HUES64 (cell line): ENCODE measurements around the gene WAPL.

Experiments used
- H3K27ac ChIP-seq: 2 replicates; pipeline ENCODE4 v1.7.0; 2013; ENCODE audit warnings: low read depth, low read length, inconsistent platforms
- H3K27me3 ChIP-seq: 2 replicates; pipeline ENCODE4 v1.6.1; 2013; ENCODE audit warnings: mild to moderate bottlenecking, low read length; ENCODE audit not compliant: insufficient read depth
- H3K36me3 ChIP-seq: 2 replicates; pipeline ENCODE4 v1.6.1; 2013; ENCODE audit warnings: mild to moderate bottlenecking, low read length; ENCODE audit not compliant: insufficient read depth
- H3K4me1 ChIP-seq: 2 replicates; pipeline ENCODE4 v1.6.1; 2013; ENCODE audit warnings: mild to moderate bottlenecking, low read length, moderate library complexity; ENCODE audit not compliant: insufficient read depth
- H3K4me3 ChIP-seq: 2 replicates; pipeline ENCODE4 v1.5.1; 2013; ENCODE audit warnings: mild to moderate bottlenecking, low read length, moderate library complexity
- H3K9ac ChIP-seq: 2 replicates; pipeline ENCODE4 v1.6.1; 2013; ENCODE audit warnings: mild to moderate bottlenecking, low read depth, low read length
- H3K9me3 ChIP-seq: 2 replicates; pipeline ENCODE4 v1.6.1; 2013; ENCODE audit warnings: low read depth, low read length; ENCODE audit not compliant: insufficient read depth
- WGBS: fragments of 150-250, 120-280 bp; methylation state at CpG from one replicate; pipeline ENCODE4 v1.1.7; 2013; ENCODE audit warnings: missing lambda C conversion rate; 5-methylcytosine and 5-hydroxymethylcytosine counted together

The WAPL gene

GRCh38 chr10:86522510-86522855 is 891 bp upstream of the WAPL start:
- Histone ChIP-seq H3K27ac (no peak overlapping the region), H3K36me3 (peaks cover 15% of the 10 kb centered on the region)
- WGBS = 15% methylated on average over 11 of the region's 11 CpGs

GRCh38 chr10:86520871-86521677 is 518 bp downstream of the WAPL start:
- H3K27me3 ChIP-seq = no peaks in the 10 kb centered on the region
- peak overlapping the region; percentile 97 for H3K4me3 ChIP-seq
- H3K4me1 ChIP-seq = peaks cover 16% of the 10 kb centered on the region; the same call in 1 of the 2 replicates
- WGBS = under 1% methylated on average over 69 of the region's 70 CpGs
- peak overlapping the region; percentile 85 for H3K9ac ChIP-seq
- peaks cover 29% of the 10 kb centered on the region for H3K36me3 ChIP-seq
- H3K27ac ChIP-seq = peak overlapping the region; percentile 85
- no peaks in the 10 kb centered on the region for H3K9me3 ChIP-seq

More at GRCh38 chr10:86522510-86522855, 891 bp upstream of the WAPL start:
- Histone ChIP-seq H3K9ac (peak overlapping the region; percentile 85), H3K4me1 (peaks cover 16% of the 10 kb centered on the region; the same call in 1 of the 2 replicates), H3K9me3 (no peaks in the 10 kb centered on the region), H3K4me3 (peak overlapping the region; percentile 97), H3K27me3 (no peaks in the 10 kb centered on the region)

DNA sequence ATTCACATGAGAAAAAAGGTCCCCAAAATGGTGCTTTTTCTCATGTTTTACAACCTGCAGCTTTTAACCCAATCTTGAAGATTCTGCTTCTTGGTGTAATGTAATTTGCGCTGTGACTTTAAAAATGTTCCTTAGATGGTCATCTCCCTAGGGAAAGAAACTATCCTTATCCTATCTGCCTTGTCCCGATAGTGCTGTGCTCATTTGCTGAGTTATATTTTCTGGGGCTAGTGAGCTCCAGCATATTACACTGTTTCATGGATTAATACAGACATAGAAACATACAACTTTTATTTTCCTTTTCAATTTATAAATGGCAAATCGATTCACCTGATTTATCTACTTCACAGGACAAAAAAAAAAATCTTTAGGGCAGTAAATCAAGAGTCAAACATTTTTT is 2.8 kb downstream of the WAPL start:
- H3K4me3 ChIP-seq = no peak overlapping the region; the same call in 1 of the 2 replicates
- H3K9ac ChIP-seq = no peak overlapping the region

GRCh38 chr10:86512137-86512536 is 9.5 kb downstream of the WAPL start:
- H3K9me3 ChIP-seq = no peaks in the 10 kb centered on the region
- H3K27ac ChIP-seq = no peak overlapping the region
- WGBS = 93% methylated on average over 2 of the region's 2 CpGs
- H3K9ac ChIP-seq = no peak overlapping the region
- peaks cover 11% of the 10 kb centered on the region for H3K4me1 ChIP-seq
- no peaks in the 10 kb centered on the region for H3K27me3 ChIP-seq
- H3K36me3 ChIP-seq = peaks cover 50% of the 10 kb centered on the region
- H3K4me3 ChIP-seq = no peak overlapping the region

More for the DNA sequence above, 2.8 kb downstream of the WAPL start:
- Histone ChIP-seq H3K36me3 (peaks cover 48% of the 10 kb centered on the region), H3K9me3 (no peaks in the 10 kb centered on the region), H3K27me3 (no peaks in the 10 kb centered on the region), H3K27ac (no peak overlapping the region), H3K4me1 (peaks cover 16% of the 10 kb centered on the region; the same call in 1 of the 2 replicates)
- WGBS = 97% methylated on average over 3 of the region's 3 CpGs

DNA sequence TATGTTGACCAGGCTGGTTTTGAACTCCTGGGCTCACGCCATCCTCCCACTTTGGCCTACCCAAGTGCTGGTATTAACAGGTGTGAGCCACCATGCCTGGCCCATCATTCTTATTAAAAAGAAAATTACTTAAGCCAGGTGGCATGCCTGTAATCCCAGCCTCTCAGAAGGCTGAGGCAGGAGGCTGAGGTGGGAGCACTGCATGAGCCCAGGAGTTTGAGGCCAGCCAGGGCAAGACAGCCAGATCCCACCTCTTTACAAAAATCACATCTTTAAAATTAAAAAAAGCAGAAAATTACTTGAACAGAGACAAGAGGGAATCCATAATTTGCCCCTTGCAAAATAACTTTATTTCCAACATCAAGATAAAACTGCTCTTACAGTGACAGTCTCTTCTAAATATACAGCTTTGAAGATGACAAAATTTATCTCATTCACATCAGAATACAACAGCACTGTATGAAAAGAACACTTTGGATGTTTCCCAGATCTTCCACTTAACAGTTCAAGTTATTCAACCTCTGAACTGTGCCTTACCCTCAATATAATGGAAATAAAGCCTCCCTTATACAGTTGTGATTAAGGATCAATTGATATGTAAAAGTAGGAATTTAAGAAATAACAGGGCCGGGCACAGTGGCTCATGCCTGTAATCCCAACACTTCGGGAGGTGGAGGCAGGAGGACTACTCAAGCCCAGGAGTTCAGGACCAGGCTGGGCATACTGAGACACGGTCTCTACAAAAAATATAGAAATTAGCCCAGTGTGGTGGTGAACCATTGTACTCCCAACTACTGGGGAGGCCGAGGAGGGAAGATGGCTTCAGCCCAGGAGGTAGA is 10.3 kb downstream of the WAPL start:
- Histone ChIP-seq H3K27ac (no peak overlapping the region), H3K4me1 (peaks cover 11% of the 10 kb centered on the region), H3K4me3 (no peak overlapping the region), H3K9ac (no peak overlapping the region), H3K27me3 (no peaks in the 10 kb centered on the region), H3K9me3 (no peaks in the 10 kb centered on the region), H3K36me3 (peaks cover 41% of the 10 kb centered on the region)
- 90% methylated on average over 5 of the region's 5 CpGs for WGBS

DNA sequence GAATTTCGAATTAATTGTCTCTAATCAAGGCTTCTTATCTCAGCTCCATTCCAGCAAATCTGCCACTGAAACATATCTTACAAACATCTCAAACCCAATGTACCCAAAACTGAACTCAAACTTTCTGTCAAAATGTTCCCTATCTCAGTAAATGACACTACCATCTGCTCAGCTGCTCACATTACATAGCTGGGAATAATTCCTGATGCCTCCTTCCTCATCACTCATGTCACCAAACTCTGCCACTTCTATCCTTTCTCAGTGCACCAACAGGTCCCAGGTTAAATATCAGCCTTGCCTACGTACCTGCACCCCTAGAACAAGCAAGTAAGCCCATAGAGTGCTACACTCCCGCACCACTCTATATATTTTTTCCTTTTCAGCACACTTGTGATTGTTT is 12.4 kb downstream of the WAPL start:
- Histone ChIP-seq H3K27ac (no peak overlapping the region), H3K36me3 (peaks cover 33% of the 10 kb centered on the region), H3K9me3 (no peaks in the 10 kb centered on the region), H3K27me3 (no peaks in the 10 kb centered on the region), H3K4me3 (no peak overlapping the region), H3K9ac (no peak overlapping the region), H3K4me1 (peaks cover 11% of the 10 kb centered on the region)
- WGBS = 97% methylated on average over 3 of the region's 3 CpGs

GRCh38 chr10:86508217-86508616 is 13.4 kb downstream of the WAPL start:
- WGBS = 92% methylated on average over 6 of the region's 6 CpGs
- H3K9ac ChIP-seq = no peak overlapping the region
- no peak overlapping the region for H3K4me3 ChIP-seq
- no peaks in the 10 kb centered on the region for H3K27me3 ChIP-seq
- H3K27ac ChIP-seq = no peak overlapping the region
- no peaks in the 10 kb centered on the region for H3K9me3 ChIP-seq
- H3K4me1 ChIP-seq = peaks cover 11% of the 10 kb centered on the region
- peaks cover 25% of the 10 kb centered on the region for H3K36me3 ChIP-seq

DNA sequence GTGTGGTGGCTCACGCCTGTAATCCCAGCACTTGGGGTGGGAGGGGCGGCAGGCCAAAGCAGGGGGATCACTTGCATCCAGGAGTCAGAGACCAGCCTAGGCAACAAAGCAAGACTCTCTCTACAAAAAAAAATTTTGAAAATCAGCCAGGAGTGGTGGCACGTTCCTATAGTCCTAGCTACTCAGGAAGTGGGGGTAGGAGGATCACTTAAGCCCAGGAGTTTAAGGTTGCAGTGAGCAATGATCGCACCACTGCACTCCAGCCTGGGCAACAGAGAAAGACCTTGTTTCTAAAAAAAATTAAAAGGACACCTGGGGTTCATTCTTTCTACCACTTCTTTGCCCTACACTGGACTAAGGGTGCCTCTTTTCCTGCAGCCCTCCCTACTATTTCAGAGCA is 15.1 kb downstream of the WAPL start:
- no peak overlapping the region for H3K27ac ChIP-seq
- H3K36me3 ChIP-seq = peaks cover 39% of the 10 kb centered on the region
- no peak overlapping the region for H3K9ac ChIP-seq
- WGBS = 84% methylated on average over 4 of the region's 4 CpGs
- H3K27me3 ChIP-seq = no peaks in the 10 kb centered on the region
- no peak overlapping the region for H3K4me3 ChIP-seq
- no peaks in the 10 kb centered on the region for H3K9me3 ChIP-seq
- peaks cover 3% of the 10 kb centered on the region; the same call in 1 of the 2 replicates for H3K4me1 ChIP-seq

DNA sequence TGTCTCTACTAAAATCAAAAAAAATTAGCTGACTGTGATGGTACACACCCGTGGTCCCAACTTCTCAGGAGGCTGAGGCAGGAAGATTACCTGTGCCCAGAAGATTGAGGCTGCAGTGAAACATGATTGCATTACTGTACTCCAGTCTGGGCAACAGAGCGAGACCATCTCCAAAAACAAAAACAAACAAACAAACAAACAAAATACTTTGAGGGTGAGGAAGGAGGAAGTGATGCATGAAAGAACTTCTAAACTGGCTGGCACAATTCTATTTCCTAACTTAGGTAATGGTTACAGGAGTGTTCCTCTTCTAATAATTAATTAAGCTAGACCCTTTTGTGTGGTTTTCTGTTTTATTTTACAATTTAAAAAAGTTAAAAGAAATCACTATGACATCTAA is 15.5 kb downstream of the WAPL start:
- Histone ChIP-seq H3K4me3 (no peak overlapping the region), H3K36me3 (peaks cover 38% of the 10 kb centered on the region), H3K9ac (no peak overlapping the region), H3K4me1 (no peaks in the 10 kb centered on the region; the same call in 1 of the 2 replicates), H3K27me3 (no peaks in the 10 kb centered on the region), H3K9me3 (no peaks in the 10 kb centered on the region), H3K27ac (no peak overlapping the region)
- WGBS = 94% methylated on average over 1 of the region's 2 CpGs

DNA sequence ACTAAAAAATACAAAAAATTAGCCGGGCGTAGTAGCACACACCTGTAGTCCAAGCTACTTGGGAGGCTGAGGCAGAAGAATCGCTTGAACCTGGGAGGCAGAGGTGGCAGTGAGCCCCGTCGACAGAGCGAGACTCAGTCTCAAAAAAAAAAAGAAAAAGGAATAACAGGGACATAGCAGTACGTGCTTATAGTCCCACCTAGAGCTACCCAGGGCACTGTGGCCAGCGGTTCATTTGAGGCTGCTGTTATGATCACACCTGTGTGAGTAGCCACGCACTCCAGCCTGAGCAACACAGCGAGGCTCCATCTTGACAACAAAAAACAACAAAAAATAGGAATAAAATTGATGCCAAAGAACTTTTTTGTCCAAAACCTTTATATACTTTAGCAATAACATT is 17.1 kb downstream of the WAPL start:
- H3K9me3 ChIP-seq = no peaks in the 10 kb centered on the region
- H3K27me3 ChIP-seq = no peaks in the 10 kb centered on the region
- peaks cover 42% of the 10 kb centered on the region for H3K36me3 ChIP-seq
- no peak overlapping the region for H3K27ac ChIP-seq
- H3K4me1 ChIP-seq = no peaks in the 10 kb centered on the region; the same call in 1 of the 2 replicates
- H3K9ac ChIP-seq = no peak overlapping the region
- no peak overlapping the region for H3K4me3 ChIP-seq
- WGBS = 91% methylated on average over 10 of the region's 10 CpGs

- Histone ChIP-seq H3K27me3 (no peaks in the 10 kb centered on the region), H3K4me1 (peaks cover 9% of the 10 kb centered on the region; the same call in 1 of the 2 replicates), H3K27ac (no peak overlapping the region), H3K36me3 (peaks cover 73% of the 10 kb centered on the region), H3K9ac (no peak overlapping the region), H3K9me3 (no peaks in the 10 kb centered on the region), H3K4me3 (no peak overlapping the region)
These were observed 20.7 kb downstream of the WAPL start for GRCh38 chr10:86500846-86501245.
